SK-N-MC (cell line): ENCODE results near the gene IGIP.

Experiments
- EZH2 ChIP-seq: fragments of 200-600 bp; sonication (generic); IDR thresholded peaks from one replicate; pipeline ENCODE4 v1.6.1; 2017; ENCODE audit warnings: antibody characterized with exemption
- FOXP2 ChIP-seq: optimal IDR thresholded peaks from 2 replicates; pipeline ENCODE3; 2011; ENCODE audit warnings: mild to moderate bottlenecking, moderate library complexity; ENCODE audit not compliant: insufficient read depth; ENCODE audit errors: extremely low read length, control extremely low read depth
- POLR2AphosphoS5 ChIP-seq: IDR thresholded peaks from 2 replicates; pipeline ENCODE4 v1.6.1; 2012; ENCODE audit warnings: mild to moderate bottlenecking, low read depth, low read length, borderline replicate concordance

DNA sequence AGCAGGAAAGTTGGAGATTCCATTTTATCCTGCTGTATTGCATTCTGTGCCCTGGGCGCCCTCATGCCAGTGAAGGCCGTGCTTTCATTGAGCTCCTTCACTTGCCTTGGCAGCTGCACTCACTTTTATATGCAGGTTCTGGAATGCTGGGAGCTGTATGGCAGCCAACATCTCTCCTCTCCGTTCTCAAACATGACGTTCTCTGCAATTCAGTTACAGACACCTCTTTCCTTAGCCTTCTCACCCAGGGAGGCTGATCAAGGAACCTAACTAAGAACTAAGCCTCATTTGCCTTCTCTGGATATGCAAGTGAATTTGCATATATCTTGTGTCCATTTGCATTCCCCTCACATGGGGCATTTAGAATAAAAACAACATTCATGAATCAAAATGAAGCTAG, 41.2 kb upstream of the IGIP start:
- TF ChIP-seq EZH2, result no peak
- no peak for TF ChIP-seq POLR2AphosphoS5
- TF ChIP-seq FOXP2, result no peak
